Measurements from ENCODE around the gene CDK8.

DNA sequence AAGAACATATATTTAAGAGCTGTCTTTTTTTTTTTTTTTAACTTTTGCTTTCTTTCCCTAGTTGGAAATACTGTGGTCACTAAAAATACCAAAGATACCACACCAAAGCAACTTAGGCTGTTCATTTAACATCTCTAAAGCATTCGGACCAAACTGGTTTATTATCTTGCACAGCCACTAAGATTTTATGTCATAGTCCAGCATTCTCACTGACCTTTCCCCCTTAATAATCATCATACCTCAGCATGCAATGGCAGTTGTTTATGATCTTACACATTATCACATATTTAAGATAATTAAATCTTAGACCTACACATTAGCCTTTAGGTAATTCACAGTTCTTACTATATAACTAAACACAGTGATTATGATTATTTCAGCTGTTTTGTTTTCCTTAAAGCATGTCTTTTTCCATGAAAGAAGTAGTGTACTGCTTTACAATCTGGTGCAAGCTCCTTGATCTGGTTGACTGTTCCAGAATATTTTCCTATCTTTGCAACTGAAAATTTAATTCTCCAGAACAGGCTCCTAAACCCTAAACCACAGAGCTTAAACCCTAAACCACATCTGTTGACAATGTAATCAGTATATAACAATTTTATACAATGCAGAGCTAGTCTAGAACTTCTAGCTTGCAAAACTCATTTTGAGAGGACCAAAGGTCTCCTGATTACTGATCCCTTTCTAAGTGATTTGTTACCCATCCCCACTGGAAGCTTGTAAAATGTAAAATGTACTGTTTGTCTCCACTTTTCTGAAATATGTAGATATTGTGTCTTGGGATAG, 74.2 kb downstream of the CDK8 start:
- TF ChIP-seq, protein P1, sequence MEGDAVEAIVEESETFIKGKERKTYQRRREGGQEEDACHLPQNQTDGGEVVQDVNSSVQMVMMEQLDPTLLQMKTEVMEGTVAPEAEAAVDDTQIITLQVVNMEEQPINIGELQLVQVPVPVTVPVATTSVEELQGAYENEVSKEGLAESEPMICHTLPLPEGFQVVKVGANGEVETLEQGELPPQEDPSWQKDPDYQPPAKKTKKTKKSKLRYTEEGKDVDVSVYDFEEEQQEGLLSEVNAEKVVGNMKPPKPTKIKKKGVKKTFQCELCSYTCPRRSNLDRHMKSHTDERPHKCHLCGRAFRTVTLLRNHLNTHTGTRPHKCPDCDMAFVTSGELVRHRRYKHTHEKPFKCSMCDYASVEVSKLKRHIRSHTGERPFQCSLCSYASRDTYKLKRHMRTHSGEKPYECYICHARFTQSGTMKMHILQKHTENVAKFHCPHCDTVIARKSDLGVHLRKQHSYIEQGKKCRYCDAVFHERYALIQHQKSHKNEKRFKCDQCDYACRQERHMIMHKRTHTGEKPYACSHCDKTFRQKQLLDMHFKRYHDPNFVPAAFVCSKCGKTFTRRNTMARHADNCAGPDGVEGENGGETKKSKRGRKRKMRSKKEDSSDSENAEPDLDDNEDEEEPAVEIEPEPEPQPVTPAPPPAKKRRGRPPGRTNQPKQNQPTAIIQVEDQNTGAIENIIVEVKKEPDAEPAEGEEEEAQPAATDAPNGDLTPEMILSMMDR (IDR thresholded peaks at IDR 0.05), result no peak
- no peak for TF ChIP-seq ZFX (IDR thresholded peaks at IDR 0.05; ENCODE audit: borderline replicate concordance)

Data from 22Rv1 (cell line).